H54 (cell line): ENCODE results near the gene LLGL2.

Source experiments
- DNase-seq: peaks from one replicate; pipeline ENCODE4 v3.0.0; 2011; ENCODE audit warnings: low spot score, mixed read lengths; ENCODE audit not compliant: insufficient read length
- FAIRE-seq: peaks from 3 replicates; lab custom pipeline; 2011; peaks lifted over from hg19 to GRCh38; lab: Jason Lieb, UNC
- POLR2A ChIP-seq: IDR thresholded peaks from 2 replicates; pipeline ENCODE4 v1.6.1; 2011; ENCODE audit warnings: low read depth, mild to moderate bottlenecking, low read length

LLGL2 gene

DNA sequence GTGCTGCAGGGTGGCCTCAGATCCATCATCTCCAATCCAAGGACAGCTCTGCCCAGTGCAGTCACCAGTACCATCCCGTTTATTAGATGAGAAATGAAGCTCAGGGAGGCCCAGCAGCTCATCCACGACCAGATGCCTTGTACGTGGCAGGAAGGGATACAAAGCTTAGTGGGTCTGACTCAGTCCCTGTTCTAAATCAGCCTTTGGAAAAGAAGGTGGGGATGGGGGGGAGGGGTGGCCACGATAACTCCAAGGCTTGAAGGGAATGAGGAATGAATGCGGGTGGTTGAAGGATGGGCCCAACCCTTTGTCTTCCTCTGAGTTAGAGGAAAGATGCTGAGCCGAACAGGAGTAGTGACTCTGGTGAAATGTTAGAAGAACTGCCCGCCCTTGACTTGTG, 25.8 kb downstream of the LLGL2 start:
- no peak for TF ChIP-seq POLR2A
- no peak for FAIRE-seq

DNA sequence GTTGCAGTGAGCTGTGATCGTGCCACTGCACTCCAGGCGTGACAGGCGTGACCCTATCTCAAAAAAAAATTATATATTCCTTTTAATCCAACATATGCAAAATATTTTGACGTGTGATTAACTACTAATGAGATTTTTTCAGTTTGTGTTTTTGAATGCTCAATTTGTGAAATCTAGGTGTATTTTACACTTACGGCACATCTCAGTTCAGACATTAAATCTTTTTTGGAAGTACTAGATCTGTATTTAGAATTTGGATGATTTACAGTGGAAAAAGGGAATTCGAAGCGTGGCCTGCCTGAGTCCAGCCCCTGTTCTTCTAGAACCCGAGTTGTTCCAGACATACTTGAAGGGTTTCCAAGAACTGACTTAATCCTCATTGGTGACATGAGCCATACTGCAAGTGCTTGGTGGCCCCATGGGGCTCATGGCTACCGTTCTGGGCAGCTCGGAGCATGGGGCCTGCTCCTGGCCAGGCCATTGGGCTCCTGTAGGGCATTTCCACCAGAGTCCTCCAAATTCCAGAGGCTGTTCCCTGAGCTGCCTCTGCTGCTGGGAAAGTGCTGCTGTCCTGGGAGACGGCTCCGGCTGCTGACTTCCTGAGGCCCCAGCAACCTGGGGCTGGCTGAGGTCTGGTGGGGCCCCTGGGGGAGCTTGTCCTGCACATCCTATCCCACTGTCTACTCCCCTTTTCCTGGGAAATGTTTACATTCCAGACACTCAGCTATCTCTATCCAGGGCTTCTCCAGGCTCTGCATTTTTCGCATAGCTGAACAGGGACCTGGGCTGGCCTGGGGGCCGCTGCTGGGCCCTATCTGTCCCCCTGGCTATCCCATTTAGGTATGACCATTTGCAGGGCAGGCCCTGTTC, 27.2 kb downstream of the LLGL2 start:
- no peak for DNase-seq
- no peak for TF ChIP-seq POLR2A
- no peak for FAIRE-seq

More for the DNA sequence above, 25.8 kb downstream of the LLGL2 start:
- DNase-seq = no peak

- FAIRE-seq (no peak), DNase-seq (no peak)
- no peak for TF ChIP-seq POLR2A
These were observed 28.0 kb downstream of the LLGL2 start for GRCh38 chr17:75553295-75554110.

DNA sequence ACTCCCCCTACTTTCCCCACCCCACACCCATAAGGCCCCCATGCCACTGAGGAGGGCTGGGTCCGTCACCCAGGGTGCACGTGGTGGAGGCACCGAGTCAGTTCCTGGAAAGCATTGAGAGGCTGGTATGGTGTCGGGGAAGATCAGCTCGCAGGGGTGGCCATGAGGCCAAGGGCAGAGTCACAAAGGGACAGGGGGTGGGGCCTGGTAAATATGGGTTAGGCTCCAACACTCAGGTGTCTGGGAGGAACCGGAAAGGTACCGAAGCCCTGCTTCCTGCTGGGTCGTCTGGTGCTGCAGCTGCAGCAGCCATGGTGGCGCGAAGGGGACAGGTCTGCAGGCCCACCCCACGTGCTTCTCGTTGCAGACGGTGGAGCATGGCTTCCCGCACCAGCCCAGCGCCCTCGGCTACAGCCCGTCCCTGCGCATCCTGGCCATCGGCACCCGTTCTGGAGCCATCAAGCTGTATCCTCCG, 30.2 kb downstream of the LLGL2 start:
- no peak for TF ChIP-seq POLR2A
- FAIRE-seq = no peak
- DNase-seq = no peak

DNA sequence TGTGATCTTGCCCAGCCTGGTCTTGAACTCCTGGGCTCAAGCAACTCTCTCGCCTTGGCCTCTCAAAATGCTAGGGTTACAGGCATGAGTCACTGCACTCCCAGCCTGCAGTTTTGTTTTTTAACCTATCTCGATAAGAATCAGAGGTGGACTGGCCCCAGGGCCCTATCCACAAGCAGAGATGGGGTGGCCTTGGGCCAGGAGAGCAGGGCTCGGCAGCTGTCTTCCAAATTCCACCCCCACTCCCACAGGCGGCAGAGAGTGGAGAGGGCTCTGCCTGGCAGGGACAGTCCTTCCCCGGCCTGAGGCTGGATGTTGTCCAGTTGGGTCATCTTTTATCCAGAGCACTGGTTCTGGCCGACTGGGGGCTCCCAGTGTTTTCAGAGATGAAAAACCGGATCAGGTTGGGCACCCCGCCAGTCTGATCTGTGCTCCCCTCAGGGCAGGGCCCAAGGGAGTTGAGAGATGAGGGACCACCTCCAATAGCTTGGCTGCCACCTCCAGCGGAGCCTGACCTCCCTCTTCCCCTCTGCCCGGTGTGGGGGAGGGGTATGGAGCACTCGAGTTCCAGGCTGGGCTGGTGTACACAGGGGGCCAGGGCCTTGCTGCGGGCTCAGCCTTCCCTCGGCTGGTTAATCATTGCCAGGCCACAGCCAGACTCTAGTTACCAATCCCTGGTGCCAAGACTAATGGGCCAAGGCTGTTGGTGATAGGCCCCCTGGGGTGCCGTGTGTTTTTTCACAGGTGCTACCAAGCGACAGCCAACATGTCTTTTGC, 31.8 kb downstream of the LLGL2 start:
- no peak for FAIRE-seq
- TF ChIP-seq POLR2A = no peak
- DNase-seq = peak; percentile 89

GRCh38 chr17:75557852-75558665, 32.6 kb downstream of the LLGL2 start:
- no peak for TF ChIP-seq POLR2A
- no peak for FAIRE-seq
- DNase-seq = no peak

- TF ChIP-seq POLR2A = no peak
- no peak for FAIRE-seq
- DNase-seq = no peak
These were observed 33.4 kb downstream of the LLGL2 start for GRCh38 chr17:75558666-75559530.

DNA sequence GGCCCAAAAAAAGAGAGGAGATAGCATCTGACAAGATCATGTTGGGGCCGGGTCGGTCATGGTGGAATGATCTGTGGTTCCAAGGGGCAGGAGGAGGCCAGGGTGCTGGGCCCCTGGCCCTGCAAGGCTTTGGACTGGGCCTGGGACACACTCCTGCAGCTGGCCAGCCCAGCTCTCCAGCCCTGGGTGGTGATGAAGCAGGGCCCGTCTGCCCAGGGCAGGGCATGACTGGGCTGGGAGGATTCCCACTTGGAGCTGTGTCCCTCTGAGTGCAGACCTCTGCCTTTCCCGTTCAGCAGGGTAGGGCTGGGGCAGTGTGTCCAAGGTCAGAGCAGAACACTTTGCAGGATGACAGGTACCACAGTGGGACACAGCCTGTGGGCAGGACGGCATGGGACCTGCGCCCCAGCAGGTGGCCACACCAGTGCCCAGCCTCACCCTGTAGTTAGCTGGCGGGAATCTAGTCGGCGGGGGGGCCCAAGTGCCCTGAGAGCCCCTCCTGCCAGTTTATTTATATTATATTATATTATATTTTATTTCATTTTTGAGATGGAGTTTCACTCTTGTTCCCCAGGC, 34.5 kb downstream of the LLGL2 start:
- DNase-seq = no peak
- TF ChIP-seq POLR2A = no peak
- FAIRE-seq = no peak

- TF ChIP-seq POLR2A = no peak
- DNase-seq (no peak), FAIRE-seq (no peak)
These were observed 36.6 kb downstream of the LLGL2 start for GRCh38 chr17:75561927-75562603.

GRCh38 chr17:75563063-75563758, 37.7 kb downstream of the LLGL2 start:
- DNase-seq (no peak), FAIRE-seq (no peak)
- no peak for TF ChIP-seq POLR2A

- no peak for TF ChIP-seq POLR2A
- no peak for DNase-seq
- no peak for FAIRE-seq
These were observed 38.7 kb downstream of the LLGL2 start for GRCh38 chr17:75564195-75564594.
